K562 (cell line): ENCODE measurements around the gene PRSS22. TPM values are rescaled to one million over a fixed set of nuclear protein-coding genes. Genes with fewer than 3 reads are reported as not detected.
A peak's percentile ranks its signal among the peaks of the same experiment; 100 is the strongest.

Source experiments
- CBX1 ChIP-seq: sonication (generic); IDR thresholded peaks from 2 replicates; pipeline ENCODE4 v1.6.1; 2016; ENCODE audit warnings: antibody characterized with exemption, low read depth, mild to moderate bottlenecking
- ELK1 ChIP-seq: sonication (generic); formaldehyde crosslinking; IDR thresholded peaks from 2 replicates; pipeline ENCODE4 v1.8.1; 2022; ENCODE audit warnings: missing genetic modification reagents
- ESRRB ChIP-seq: fragments of 250-450 bp; sonication (Bioruptor Pico); IDR thresholded peaks from 2 replicates; pipeline ENCODE4 v1.5.0; 2020; ENCODE audit warnings: mild to moderate bottlenecking, moderate library complexity, borderline replicate concordance
- MCM3 ChIP-seq: fragments of 450-650 bp; IDR thresholded peaks from 2 replicates; pipeline ENCODE4 v1.6.1; 2016
- NFIX ChIP-seq: fragments of 250-450 bp; sonication (Bioruptor Pico); IDR thresholded peaks from 2 replicates; pipeline ENCODE4 v1.4.0; 2020; ENCODE audit warnings: low read depth, mild to moderate bottlenecking, moderate library complexity
- NR4A1 ChIP-seq, 2 experiments: fragments of 250-450 bp in 1 of 2; fragments of 450-650 bp in 1 of 2; sonication (Bioruptor Pico) in 1 of 2; IDR thresholded peaks; 2 replicates each; pipeline versions ENCODE4 v1.4.0 to v1.6.1; 2016 to 2020; ENCODE audit warnings: mild to moderate bottlenecking in 2 of 2, missing compliant biosample characterization in 1 of 2, missing genetic modification characterization in 1 of 2, moderate library complexity in 1 of 2
- PRMT5 ChIP-seq: sonication (generic); formaldehyde crosslinking; IDR thresholded peaks from 2 replicates; pipeline ENCODE4 v1.5.0; 2020; ENCODE audit warnings: missing genetic modification reagents
- RAD21 ChIP-seq, 2 experiments: fragments of 250-450 bp in 1 of 2; fragments of 450-650 bp in 1 of 2; sonication (Bioruptor Pico) in 1 of 2; formaldehyde crosslinking in 1 of 2; IDR thresholded peaks in 1 of 2; conservative IDR thresholded peaks in 1 of 2; 2 replicates each; pipeline versions ENCODE4 v1.4.0 to v1.8.0; 2020 to 2022; ENCODE audit warnings: mild to moderate bottlenecking in 2 of 2, moderate library complexity in 1 of 2
- SMC3 ChIP-seq: conservative IDR thresholded peaks from 2 replicates; pipeline ENCODE4 v1.6.1; 2011; ENCODE audit warnings: low read depth, low read length, improper control_type of control experiment; ENCODE audit not compliant: insufficient read depth
- SREBF1 ChIP-seq: fragments of 150-350 bp; IDR thresholded peaks from 2 replicates; pipeline ENCODE4 v1.6.1; 2014; ENCODE audit warnings: antibody characterized with exemption, low read depth, low read length, borderline replicate concordance
- VEZF1 ChIP-seq: fragments of 200-800 bp; sonication (Bioruptor generic); IDR thresholded peaks from 2 replicates; pipeline ENCODE4 v1.6.1; 2017; ENCODE audit warnings: missing genetic modification characterization, missing compliant biosample characterization
- ZBTB17 ChIP-seq: fragments of 450-650 bp; formaldehyde crosslinking; IDR thresholded peaks from 2 replicates; pipeline ENCODE4 v1.4.0; 2020; ENCODE audit warnings: mild to moderate bottlenecking
- ZBTB2 ChIP-seq: fragments of 450-650 bp; IDR thresholded peaks from 2 replicates; pipeline ENCODE4 v1.6.1; 2016; ENCODE audit warnings: antibody characterized with exemption
- ZNF212 ChIP-seq: fragments of 450-650 bp; formaldehyde crosslinking; IDR thresholded peaks from 2 replicates; pipeline ENCODE4 v1.4.0; 2020; ENCODE audit warnings: mild to moderate bottlenecking
- polyA plus RNA-seq, 8 experiments: library from polyadenylated mRNA; depleted of rRNA in 4 of 8; stranded (reverse) in 5 of 8; unstranded in 3 of 8; fragments of >200 nt; fragmentation: Nextera tagmentation in 2 of 8; fragmentation: Illumina TruSeq in 1 of 8; extraction: Ambion mirVana in 2 of 8; extraction: Trizol in 1 of 8; gene quantifications; 2 replicates each; pipeline versions ENCODE4 v1.2.1 to v1.2.3, GENCODE V29; 2011 to 2014; ENCODE audit warnings: inconsistent platforms in 1 of 8, missing spikeins in 1 of 8
- total RNA-seq, 7 experiments: library from RNA; depleted of rRNA in 6 of 7; stranded (reverse); fragments of >200 nt in 6 of 7; fragmentation: Illumina TruSeq in 2 of 7; extraction: Trizol in 2 of 7; gene quantifications; 2 replicates each; pipeline versions ENCODE4 v1.2.1 to v1.2.3, GENCODE V29; 2011 to 2021; ENCODE audit warnings: low replicate concordance in 1 of 7

PRSS22 gene
- total and polyA plus RNA-seq, 9 of the 15 experiments (the other 6 are each of a cell fraction or from before 2014, with no cell fraction given) = 0.13 to 0.42 TPM; not detected in 7

- no peak for TF ChIP-seq NFIX (CRISPR knock-in tag)
- no peak for TF ChIP-seq ESRRB
- TF ChIP-seq ZBTB17 (CRISPR knock-in tag) = no peak
- no peak for TF ChIP-seq PRMT5
- no peak for TF ChIP-seq NR4A1 (CRISPR knock-in tag; IDR thresholded peaks at IDR 0.05)
- TF ChIP-seq NR4A1 (tag; IDR thresholded peaks at IDR 0.05) = no peak
- no peak for TF ChIP-seq SREBF1
- peak; percentile 68 for TF ChIP-seq VEZF1 (CRISPR knock-in tag)
- TF ChIP-seq RAD21 (CRISPR knock-in tag; conservative IDR thresholded peaks at IDR 0.05 in 1 of 2, IDR thresholded peaks at IDR 0.05 in 1 of 2) = peak; percentile 15 to 65; a peak in 3 of 4 replicates
- TF ChIP-seq SMC3 = peak; percentile 60; the same call in 1 of the 2 replicates
- TF ChIP-seq ZBTB2 = 0 out of 2 replicates have a peak, but pooled peaks have one; percentile 60
- TF ChIP-seq ZNF212 (CRISPR knock-in tag) = no peak
- no peak for TF ChIP-seq MCM3
- TF ChIP-seq CBX1 = peak; percentile 79; the same call in 1 of the 2 replicates
- no peak for TF ChIP-seq ELK1
Observed at GRCh38 chr16:2842340-2843000, 15.5 kb downstream of the PRSS22 start (continued).
